ENCODE data around the gene MAML2.

MAML2 gene

GRCh38 chr11:95931916-95932315 lies 411.1 kb downstream of the MAML2 start:
- FAIRE-seq = no peak

GRCh38 chr11:95930948-95931347 lies 412.0 kb downstream of the MAML2 start:
- FAIRE-seq = no peak

GRCh38 chr11:95926726-95927125 lies 416.3 kb downstream of the MAML2 start:
- FAIRE-seq = no peak
